DMS79 (cell line): ENCODE data around the gene HDAC4.

Experiments
- DNase-seq: peaks from one replicate; lab custom pipeline; 2025; lab: John Stamatoyannopoulos, UW

The HDAC4 gene

GRCh38 chr2:239326831-239327535 is 73.8 kb downstream of the HDAC4 start:
- no peak for DNase-seq

- no peak for DNase-seq
Measured at GRCh38 chr2:239324456-239324855, 76.4 kb downstream of the HDAC4 start.

DNA sequence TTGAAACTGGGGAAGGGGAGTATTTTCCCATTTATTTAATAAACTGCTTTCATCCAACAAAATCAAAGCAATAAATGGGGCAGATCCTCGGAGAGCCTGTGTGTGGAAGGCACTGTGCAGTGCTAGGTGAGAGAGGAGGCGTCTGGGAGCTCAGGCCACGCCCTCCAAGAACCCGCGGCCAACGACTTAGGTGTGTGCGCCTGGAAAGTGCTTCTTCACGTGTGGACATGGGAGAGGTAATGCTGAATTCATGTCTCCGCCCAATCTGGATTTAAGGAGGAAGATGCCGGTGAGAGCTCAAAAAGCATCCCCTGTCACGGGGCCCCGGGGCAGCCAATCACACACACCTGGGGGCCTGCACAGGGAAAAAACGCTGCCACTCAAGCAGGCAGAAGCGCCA is 77.4 kb downstream of the HDAC4 start:
- no peak for DNase-seq

DNA sequence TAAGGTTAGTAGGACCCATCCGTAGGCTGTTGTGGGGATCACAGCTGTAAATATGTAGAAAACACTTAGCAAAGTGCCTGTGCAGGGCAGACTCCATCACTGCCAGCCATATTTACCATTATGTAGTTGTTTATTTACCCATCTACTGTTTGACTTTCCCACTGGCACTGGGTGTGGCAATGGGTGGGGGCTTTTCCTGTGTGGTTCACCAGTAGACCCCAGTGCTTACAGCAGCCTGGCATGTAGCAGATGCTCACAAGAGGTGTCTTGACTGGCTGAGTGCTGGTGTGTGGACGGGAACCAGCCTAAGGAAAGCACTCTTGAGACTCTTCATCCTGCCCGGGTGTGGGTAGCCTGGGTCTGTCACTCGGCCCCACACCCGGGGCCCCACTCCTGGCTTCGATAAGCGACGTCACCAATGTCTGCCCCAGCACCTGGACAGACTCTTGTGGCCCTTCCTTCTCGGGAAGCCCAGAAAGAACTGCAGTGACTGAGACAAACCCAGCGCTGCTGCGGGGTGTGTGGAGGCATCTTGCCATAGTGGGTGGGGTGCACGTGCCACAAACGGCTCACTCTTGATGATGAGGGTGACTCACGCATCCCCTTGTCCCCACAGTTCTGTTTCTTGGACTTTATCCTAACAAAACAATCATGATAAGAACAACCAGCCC is 78.3 kb downstream of the HDAC4 start:
- DNase-seq = no peak

DNA sequence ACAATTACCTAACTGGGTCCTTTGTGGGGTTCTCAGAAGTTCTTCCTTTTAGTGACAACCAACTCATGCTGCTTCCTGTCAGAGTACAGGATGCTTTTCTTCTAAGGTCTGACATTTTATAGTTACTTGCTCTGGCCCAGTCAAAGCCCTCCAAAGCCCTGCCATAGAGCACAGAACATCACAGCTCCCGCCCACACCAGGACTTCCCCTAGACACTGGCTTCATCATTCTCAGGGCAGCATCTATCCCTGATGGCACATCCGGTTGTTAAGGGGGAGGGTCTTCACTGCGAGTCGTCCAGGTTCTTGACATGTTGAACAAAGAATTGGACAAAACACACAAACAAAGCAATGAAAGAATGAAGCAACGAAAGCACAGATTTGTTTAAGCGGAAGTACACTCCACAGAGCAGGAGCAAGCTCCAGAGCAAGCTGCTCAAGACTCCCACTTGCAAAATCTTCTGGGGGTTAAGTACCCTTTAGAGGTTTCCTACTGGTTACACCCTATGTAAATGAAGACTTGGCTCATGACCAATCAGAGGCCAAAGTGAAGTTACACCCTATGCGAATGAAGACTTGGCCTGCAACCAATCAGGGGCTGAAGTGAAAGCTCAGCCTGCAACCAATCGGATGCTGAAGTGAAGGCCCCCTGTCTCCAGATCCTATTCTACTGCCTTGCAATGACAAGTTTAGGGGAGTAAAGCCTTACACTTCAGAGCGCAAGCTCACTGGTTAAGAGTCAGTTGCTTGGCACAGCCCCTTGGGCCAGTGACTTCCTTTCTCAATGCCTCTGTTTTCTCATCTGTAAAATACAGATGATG is 79.0 kb downstream of the HDAC4 start:
- DNase-seq = no peak

DNA sequence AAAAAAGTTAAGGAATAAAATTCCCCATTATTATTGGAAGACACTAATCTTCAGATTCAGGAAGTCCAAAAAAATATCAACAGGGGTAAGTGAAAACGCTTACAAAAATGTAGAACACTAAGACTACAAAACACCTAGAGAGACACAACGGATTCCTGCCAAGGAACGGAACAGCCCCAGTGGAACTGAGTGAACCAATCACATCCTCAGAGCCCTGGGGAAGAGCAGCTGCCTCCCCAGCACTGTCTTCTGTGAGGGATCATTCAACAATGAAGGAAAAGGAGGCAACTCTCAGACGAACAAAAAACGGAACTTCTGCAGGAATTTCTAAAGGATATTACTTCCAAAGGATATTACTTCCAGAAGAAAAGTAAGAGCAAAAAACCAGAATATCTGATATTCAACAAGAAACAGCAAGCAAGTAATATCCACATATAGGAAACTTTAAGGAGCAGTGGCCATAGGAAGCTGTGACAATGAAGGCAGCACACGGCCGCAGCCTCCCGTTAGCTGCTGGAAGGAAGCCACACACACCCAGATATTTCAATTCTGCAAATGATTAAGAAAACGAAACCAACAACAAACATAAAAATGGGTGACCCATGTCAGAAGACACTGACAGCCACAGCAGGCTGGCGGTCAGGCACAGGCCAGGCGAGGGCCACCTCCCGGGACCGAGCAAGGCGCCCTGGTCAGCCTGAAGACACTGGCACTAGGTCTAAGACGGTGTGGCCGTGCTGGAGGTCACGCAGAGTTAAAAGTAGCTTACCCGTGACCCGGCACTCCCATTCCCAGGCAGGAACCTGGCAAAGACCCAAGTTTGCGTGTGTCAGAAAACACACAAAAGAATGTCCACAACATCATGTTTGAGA is 81.8 kb downstream of the HDAC4 start:
- DNase-seq = peak; percentile 14

GRCh38 chr2:239318151-239318611 is 82.6 kb downstream of the HDAC4 start:
- no peak for DNase-seq

DNA sequence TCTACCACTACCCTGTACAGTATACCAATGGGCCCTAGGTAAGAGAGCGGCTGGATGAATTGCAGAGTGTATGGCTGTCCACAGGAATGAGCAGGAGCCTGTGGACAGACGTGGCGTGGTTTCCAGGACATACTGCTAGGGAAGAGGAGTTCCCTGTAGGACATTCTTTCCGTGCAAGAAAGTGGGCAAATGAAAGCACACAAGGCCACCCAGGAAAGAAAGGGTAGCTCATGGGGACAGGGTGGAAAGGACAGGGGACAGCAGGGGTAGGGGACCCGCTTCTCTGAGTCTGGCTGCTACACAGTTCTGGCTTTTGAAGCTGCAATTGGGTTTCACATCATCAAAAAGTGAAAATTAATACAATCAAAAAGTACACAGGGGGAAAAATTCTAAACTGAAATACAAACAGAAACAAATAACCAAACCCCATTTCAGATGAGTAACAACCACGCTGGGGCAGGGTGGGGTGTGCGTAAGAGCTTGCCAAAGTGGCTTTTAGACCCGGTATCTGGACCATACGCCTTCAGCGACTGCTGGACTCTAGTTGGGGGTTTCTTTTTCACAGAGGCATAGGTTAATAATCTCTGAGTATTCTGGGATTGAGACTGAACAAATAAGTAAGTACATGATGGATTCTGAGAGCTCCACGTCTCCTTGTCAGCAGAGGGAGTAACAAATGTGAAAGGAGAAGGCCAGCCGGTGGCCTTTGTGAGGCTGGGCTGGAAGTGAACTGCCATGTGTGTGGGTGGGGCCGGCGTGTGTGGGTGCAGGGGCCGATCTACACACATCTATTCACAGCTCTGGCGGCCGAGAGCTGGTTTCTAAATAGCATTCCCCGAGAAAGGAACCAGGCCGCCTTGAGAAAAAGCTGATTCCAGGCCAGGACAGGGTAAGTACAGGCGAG is 84.0 kb downstream of the HDAC4 start:
- no peak for DNase-seq

GRCh38 chr2:239315308-239315707 is 85.5 kb downstream of the HDAC4 start:
- DNase-seq = no peak

- DNase-seq = no peak
Measured at GRCh38 chr2:239313776-239314175, 87.0 kb downstream of the HDAC4 start.

- DNase-seq = no peak
Measured at GRCh38 chr2:239312741-239313667, 87.8 kb downstream of the HDAC4 start.

DNA sequence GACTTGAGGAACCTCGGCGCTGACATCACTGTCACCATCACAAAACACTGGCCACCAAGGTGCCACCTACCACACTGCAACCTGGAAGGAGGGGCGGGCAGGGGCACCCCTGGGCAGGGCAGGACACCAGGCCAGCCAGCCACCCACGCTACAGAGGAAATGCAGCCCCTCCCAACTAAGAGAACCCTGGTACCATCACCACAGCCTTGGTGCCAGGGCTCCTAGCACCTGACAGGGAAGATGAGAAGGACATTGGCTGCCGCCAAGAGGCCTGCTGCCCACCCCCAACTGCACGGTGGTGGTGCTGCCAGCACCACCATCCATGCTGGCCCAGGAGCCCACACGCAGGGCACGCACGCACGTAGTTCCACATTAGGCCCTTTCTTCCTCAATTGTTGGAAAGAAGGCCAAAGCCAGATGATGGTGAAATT is 88.7 kb downstream of the HDAC4 start:
- DNase-seq = no peak

- peak; percentile 79 for DNase-seq
Measured at GRCh38 chr2:239311132-239312040, 89.4 kb downstream of the HDAC4 start.

- DNase-seq = no peak
Measured at GRCh38 chr2:239310401-239311061, 90.3 kb downstream of the HDAC4 start.

- no peak for DNase-seq
Measured at GRCh38 chr2:239309398-239310245, 91.2 kb downstream of the HDAC4 start.

DNA sequence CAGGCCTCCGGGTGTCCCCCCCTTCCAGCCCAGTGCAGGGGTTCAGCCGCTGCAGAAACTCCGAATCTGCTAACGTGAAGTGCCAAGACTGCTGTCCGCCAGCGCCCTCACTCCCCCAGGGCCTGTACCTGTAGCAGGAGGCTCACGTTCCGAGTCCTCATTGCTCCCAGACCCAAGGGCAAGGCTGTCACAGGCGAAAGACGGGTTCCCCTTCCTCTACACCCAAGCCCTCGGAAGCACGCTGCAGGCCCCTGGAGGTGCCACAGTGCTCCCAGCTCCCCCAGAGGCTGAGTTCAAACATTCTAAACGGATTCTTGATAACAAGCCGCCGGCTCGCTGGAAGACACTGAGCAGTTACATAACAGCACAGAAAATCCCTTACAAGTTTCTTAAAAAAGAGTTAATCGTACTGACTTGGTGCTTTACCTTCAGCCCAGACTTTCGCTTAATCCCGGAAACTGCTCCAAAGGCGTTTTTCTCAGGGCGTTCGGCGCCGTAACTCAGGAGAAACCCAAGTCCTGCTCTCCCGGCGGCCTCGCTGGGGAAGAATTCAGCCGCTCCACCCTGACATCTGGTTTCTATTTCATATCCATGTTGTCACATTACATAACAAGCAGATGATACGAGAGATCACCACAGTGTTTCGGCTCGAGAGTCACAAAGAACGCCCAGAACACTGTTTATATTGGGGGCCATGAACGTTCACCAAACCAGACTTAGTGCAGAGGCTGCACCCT is 92.0 kb downstream of the HDAC4 start:
- DNase-seq = no peak
